ENCODE results near the gene C4A. TPM values are rescaled to one million over a fixed set of nuclear protein-coding genes. Genes with fewer than 3 reads are reported as not detected.

Gene C4A
- polyA plus RNA-seq, 3 donors, result 12.6 TPM; not detected in 2

GRCh38 chr6:31961616-31962015 is 20.2 kb upstream of the C4A start:
- H3K4me1 ChIP-seq (ENCODE audit: control insufficient read depth in 1 of 2, insufficient read depth in 2 of 2, low read length in 2 of 2), result peaks cover 17 to 22% of the 10 kb centered on the region in 2 donors
- H3K4me2 ChIP-seq (replicated peaks; ENCODE audit: extremely low read depth, low read length, poor library complexity, severe bottlenecking), result no peak overlapping the region
- no peak for DNase-seq
- H3K4me1 Mint-ChIP-seq, result peaks cover 22% of the 10 kb centered on the region
- no peaks in the 10 kb centered on the region for H3K9me3 ChIP-seq (replicated peaks in 1 of 2; ENCODE audit: control insufficient read depth in 1 of 2, insufficient read depth in 1 of 2, low read length in 2 of 2)
- no peak for TF ChIP-seq CTCF (IDR thresholded peaks at IDR 0.05)
- H3K9ac ChIP-seq (ENCODE audit: insufficient read depth, low read length, poor library complexity, severe bottlenecking), result no peak overlapping the region
- H3K79me2 ChIP-seq (ENCODE audit: insufficient read depth, low read length), result peaks cover 26% of the 10 kb centered on the region
- H3K4me3 ChIP-seq (replicated peaks in 1 of 3; ENCODE audit: low read depth in 2 of 3, low read length in 3 of 3), result no peak overlapping the region
- no peak overlapping the region for H3K27ac ChIP-seq (ENCODE audit: low read depth in 1 of 2, low read length in 2 of 2)
- no peaks in the 10 kb centered on the region for H4K20me1 ChIP-seq (ENCODE audit: insufficient read depth, low read length)
- no peak overlapping the region for H3K4me3 Mint-ChIP-seq
- peaks cover 67 to 76% of the 10 kb centered on the region in 2 donors for H3K36me3 ChIP-seq (replicated peaks in 1 of 2; ENCODE audit: control insufficient read depth in 1 of 2, insufficient read depth in 2 of 2, low read length in 2 of 2)
- no peaks in the 10 kb centered on the region for H3K9me3 Mint-ChIP-seq
- H3K27me3 ChIP-seq (ENCODE audit: control insufficient read depth in 2 of 2, insufficient read depth in 2 of 2, low read length in 2 of 2), result no peaks in the 10 kb centered on the region
- intact Hi-C loops (cut with micrococcal nuclease), result no loop called here
- peaks cover 70 to 73% of the 10 kb centered on the region in 2 donors for H3K36me3 Mint-ChIP-seq
- 97% methylated on average over 12 of the region's 12 CpGs for WGBS (ENCODE audit: insufficient coverage)
- peak overlapping the region in 4 of 7 donors; percentile 0 to 76 (median 35) for H3K27ac Mint-ChIP-seq
- H3K27me3 Mint-ChIP-seq (ENCODE audit: low read depth in 3 of 3), result peaks cover 0 to 1% (median 0%) of the 10 kb centered on the region in 3 donors
- no peak overlapping the region for H2AFZ ChIP-seq (ENCODE audit: insufficient read depth, low read depth, low read length, poor library complexity, severe bottlenecking)

- Histone ChIP-seq H3K9me3 (replicated peaks in 1 of 2; ENCODE audit: control insufficient read depth in 1 of 2, insufficient read depth in 1 of 2, low read length in 2 of 2) (no peaks in the 10 kb centered on the region), H3K4me1 (ENCODE audit: control insufficient read depth in 1 of 2, insufficient read depth in 2 of 2, low read length in 2 of 2) (peaks cover 8 to 13% of the 10 kb centered on the region in 2 donors), H3K9ac (ENCODE audit: insufficient read depth, low read length, poor library complexity, severe bottlenecking) (no peak overlapping the region), H2AFZ (ENCODE audit: insufficient read depth, low read depth, low read length, poor library complexity, severe bottlenecking) (no peak overlapping the region), H3K4me2 (replicated peaks; ENCODE audit: extremely low read depth, low read length, poor library complexity, severe bottlenecking) (no peak overlapping the region), H3K4me3 (replicated peaks in 1 of 3; ENCODE audit: low read depth in 2 of 3, low read length in 3 of 3) (no peak overlapping the region), H3K27me3 (ENCODE audit: control insufficient read depth in 2 of 2, insufficient read depth in 2 of 2, low read length in 2 of 2) (no peaks in the 10 kb centered on the region), H3K79me2 (ENCODE audit: insufficient read depth, low read length) (peaks cover 17% of the 10 kb centered on the region), H4K20me1 (ENCODE audit: insufficient read depth, low read length) (no peaks in the 10 kb centered on the region), H3K27ac (ENCODE audit: low read depth in 1 of 2, low read length in 2 of 2) (no peak overlapping the region), H3K36me3 (replicated peaks in 1 of 2; ENCODE audit: control insufficient read depth in 1 of 2, insufficient read depth in 2 of 2, low read length in 2 of 2) (peaks cover 84 to 92% of the 10 kb centered on the region in 2 donors)
- peak overlapping the region in 2 of 7 donors; percentile 28 to 37 for H3K27ac Mint-ChIP-seq
- no peak overlapping the region for H3K4me3 Mint-ChIP-seq
- H3K27me3 Mint-ChIP-seq (ENCODE audit: low read depth in 3 of 3), result peaks cover 0 to 1% (median 0%) of the 10 kb centered on the region in 3 donors
- no peak for DNase-seq
- intact Hi-C loops (cut with micrococcal nuclease), result no loop called here
- WGBS (ENCODE audit: insufficient coverage), result 97% methylated on average over 7 of the region's 19 CpGs
- H3K36me3 Mint-ChIP-seq, result peaks cover 85 to 90% of the 10 kb centered on the region in 2 donors
- peaks cover 12% of the 10 kb centered on the region for H3K4me1 Mint-ChIP-seq
- H3K9me3 Mint-ChIP-seq, result no peaks in the 10 kb centered on the region
- no peak for TF ChIP-seq CTCF (IDR thresholded peaks at IDR 0.05)
Measured at GRCh38 chr6:31963921-31964320, 17.9 kb upstream of the C4A start.

All from CD14-positive monocyte (primary cell).